WTC11 (cell line): Measurements from ENCODE around the gene GALM.

Experiments
- CREB1 ChIP-seq: sonication (generic); formaldehyde crosslinking; IDR thresholded peaks from 2 replicates; pipeline ENCODE4 v1.8.0; 2023; ENCODE audit warnings: mild to moderate bottlenecking, missing genetic modification reagents
- ESRRA ChIP-seq: sonication (generic); formaldehyde crosslinking; IDR thresholded peaks from 2 replicates; pipeline ENCODE4 v1.8.1; 2022; ENCODE audit warnings: mild to moderate bottlenecking, missing genetic modification reagents, borderline replicate concordance
- KAT7 ChIP-seq: sonication (generic); formaldehyde crosslinking; IDR thresholded peaks from 2 replicates; pipeline ENCODE4 v1.8.1; 2023; ENCODE audit warnings: missing genetic modification reagents, mild to moderate bottlenecking, borderline replicate concordance
- ZNF219 ChIP-seq: sonication (generic); formaldehyde crosslinking; IDR thresholded peaks from 2 replicates; pipeline ENCODE4 v1.8.0; 2023; ENCODE audit warnings: missing genetic modification reagents, mild to moderate bottlenecking, borderline replicate concordance
- TF ChIP-seq, protein P1 (sequence below): sonication (generic); formaldehyde crosslinking; IDR thresholded peaks from 2 replicates; pipeline ENCODE4 v1.8.1; 2022; ENCODE audit warnings: low read depth, mild to moderate bottlenecking, moderate library complexity, missing genetic modification reagents, borderline replicate concordance
- TF ChIP-seq, protein P2 (sequence below): fragments of 200-600 bp; IDR thresholded peaks from 2 replicates; pipeline ENCODE4 v1.8.0; 2022; ENCODE audit warnings: antibody characterized with exemption
- TF ChIP-seq, protein P3 (sequence below): sonication (generic); formaldehyde crosslinking; IDR thresholded peaks from 2 replicates; pipeline ENCODE4 v1.8.0; 2022; ENCODE audit warnings: mild to moderate bottlenecking, missing genetic modification reagents
- TF ChIP-seq, protein P4 (sequence below): sonication (generic); formaldehyde crosslinking; IDR thresholded peaks from 2 replicates; pipeline ENCODE4 v1.8.0; 2022; ENCODE audit warnings: mild to moderate bottlenecking, missing genetic modification reagents
- TF ChIP-seq, protein P5 (sequence below): sonication (generic); formaldehyde crosslinking; IDR thresholded peaks from 2 replicates; pipeline ENCODE4 v1.8.1; 2023; ENCODE audit warnings: mild to moderate bottlenecking, missing genetic modification reagents
- TF ChIP-seq, protein P6 (sequence below): sonication (generic); formaldehyde crosslinking; IDR thresholded peaks from 2 replicates; pipeline ENCODE4 v1.8.1; 2022; ENCODE audit warnings: mild to moderate bottlenecking, moderate library complexity, missing genetic modification reagents
- TF ChIP-seq, protein P7 (sequence below): sonication (generic); formaldehyde crosslinking; conservative IDR thresholded peaks from 2 replicates; pipeline ENCODE4 v1.8.1; 2022; ENCODE audit warnings: mild to moderate bottlenecking, missing genetic modification reagents
- TF ChIP-seq, protein P8 (sequence below): sonication (generic); formaldehyde crosslinking; IDR thresholded peaks from 2 replicates; pipeline ENCODE4 v1.8.1; 2023; ENCODE audit warnings: mild to moderate bottlenecking, missing genetic modification reagents, borderline replicate concordance

DNA sequence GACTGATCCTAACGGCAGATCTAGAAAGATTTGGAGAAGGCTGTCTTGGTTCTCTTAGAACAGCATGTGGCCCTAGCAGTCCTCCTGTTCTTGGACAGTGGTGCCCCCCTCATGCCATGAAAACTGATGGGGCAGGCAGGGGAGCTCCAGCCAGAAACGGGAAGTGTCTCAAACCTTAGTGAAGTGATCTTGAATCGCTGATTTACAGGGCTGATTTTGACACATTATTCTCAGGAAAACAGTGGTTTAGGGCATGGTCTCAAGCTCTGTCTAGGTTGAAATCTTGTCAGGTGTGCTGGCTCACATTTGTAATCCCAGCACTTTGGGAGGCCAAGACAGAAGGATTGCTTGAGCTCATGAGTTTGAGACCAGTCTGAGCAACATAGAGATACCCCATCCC is 47.4 kb downstream of the GALM start:
- TF ChIP-seq, protein P1, sequence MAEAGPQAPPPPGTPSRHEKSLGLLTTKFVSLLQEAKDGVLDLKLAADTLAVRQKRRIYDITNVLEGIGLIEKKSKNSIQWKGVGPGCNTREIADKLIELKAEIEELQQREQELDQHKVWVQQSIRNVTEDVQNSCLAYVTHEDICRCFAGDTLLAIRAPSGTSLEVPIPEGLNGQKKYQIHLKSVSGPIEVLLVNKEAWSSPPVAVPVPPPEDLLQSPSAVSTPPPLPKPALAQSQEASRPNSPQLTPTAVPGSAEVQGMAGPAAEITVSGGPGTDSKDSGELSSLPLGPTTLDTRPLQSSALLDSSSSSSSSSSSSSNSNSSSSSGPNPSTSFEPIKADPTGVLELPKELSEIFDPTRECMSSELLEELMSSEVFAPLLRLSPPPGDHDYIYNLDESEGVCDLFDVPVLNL: no peak
- TF ChIP-seq ESRRA (CRISPR knock-in tag) (no peak), ZNF219 (CRISPR knock-in tag) (no peak), KAT7 (no peak), CREB1 (no peak)
- TF ChIP-seq, protein P2, sequence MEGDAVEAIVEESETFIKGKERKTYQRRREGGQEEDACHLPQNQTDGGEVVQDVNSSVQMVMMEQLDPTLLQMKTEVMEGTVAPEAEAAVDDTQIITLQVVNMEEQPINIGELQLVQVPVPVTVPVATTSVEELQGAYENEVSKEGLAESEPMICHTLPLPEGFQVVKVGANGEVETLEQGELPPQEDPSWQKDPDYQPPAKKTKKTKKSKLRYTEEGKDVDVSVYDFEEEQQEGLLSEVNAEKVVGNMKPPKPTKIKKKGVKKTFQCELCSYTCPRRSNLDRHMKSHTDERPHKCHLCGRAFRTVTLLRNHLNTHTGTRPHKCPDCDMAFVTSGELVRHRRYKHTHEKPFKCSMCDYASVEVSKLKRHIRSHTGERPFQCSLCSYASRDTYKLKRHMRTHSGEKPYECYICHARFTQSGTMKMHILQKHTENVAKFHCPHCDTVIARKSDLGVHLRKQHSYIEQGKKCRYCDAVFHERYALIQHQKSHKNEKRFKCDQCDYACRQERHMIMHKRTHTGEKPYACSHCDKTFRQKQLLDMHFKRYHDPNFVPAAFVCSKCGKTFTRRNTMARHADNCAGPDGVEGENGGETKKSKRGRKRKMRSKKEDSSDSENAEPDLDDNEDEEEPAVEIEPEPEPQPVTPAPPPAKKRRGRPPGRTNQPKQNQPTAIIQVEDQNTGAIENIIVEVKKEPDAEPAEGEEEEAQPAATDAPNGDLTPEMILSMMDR: no peak
- TF ChIP-seq, protein P3, sequence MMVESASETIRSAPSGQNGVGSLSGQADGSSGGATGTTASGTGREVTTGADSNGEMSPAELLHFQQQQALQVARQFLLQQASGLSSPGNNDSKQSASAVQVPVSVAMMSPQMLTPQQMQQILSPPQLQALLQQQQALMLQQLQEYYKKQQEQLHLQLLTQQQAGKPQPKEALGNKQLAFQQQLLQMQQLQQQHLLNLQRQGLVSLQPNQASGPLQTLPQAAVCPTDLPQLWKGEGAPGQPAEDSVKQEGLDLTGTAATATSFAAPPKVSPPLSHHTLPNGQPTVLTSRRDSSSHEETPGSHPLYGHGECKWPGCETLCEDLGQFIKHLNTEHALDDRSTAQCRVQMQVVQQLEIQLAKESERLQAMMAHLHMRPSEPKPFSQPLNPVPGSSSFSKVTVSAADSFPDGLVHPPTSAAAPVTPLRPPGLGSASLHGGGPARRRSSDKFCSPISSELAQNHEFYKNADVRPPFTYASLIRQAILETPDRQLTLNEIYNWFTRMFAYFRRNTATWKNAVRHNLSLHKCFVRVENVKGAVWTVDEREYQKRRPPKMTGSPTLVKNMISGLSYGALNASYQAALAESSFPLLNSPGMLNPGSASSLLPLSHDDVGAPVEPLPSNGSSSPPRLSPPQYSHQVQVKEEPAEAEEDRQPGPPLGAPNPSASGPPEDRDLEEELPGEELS (CRISPR knock-in tag): no peak
- TF ChIP-seq, protein P4, sequence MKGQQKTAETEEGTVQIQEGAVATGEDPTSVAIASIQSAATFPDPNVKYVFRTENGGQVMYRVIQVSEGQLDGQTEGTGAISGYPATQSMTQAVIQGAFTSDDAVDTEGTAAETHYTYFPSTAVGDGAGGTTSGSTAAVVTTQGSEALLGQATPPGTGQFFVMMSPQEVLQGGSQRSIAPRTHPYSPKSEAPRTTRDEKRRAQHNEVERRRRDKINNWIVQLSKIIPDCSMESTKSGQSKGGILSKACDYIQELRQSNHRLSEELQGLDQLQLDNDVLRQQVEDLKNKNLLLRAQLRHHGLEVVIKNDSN (CRISPR knock-in tag): no peak
- TF ChIP-seq, protein P5, sequence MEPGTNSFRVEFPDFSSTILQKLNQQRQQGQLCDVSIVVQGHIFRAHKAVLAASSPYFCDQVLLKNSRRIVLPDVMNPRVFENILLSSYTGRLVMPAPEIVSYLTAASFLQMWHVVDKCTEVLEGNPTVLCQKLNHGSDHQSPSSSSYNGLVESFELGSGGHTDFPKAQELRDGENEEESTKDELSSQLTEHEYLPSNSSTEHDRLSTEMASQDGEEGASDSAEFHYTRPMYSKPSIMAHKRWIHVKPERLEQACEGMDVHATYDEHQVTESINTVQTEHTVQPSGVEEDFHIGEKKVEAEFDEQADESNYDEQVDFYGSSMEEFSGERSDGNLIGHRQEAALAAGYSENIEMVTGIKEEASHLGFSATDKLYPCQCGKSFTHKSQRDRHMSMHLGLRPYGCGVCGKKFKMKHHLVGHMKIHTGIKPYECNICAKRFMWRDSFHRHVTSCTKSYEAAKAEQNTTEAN (CRISPR knock-in tag): no peak
- TF ChIP-seq, protein P6, sequence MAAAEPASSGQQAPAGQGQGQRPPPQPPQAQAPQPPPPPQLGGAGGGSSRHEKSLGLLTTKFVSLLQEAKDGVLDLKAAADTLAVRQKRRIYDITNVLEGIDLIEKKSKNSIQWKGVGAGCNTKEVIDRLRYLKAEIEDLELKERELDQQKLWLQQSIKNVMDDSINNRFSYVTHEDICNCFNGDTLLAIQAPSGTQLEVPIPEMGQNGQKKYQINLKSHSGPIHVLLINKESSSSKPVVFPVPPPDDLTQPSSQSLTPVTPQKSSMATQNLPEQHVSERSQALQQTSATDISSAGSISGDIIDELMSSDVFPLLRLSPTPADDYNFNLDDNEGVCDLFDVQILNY (CRISPR knock-in tag): no peak
- TF ChIP-seq, protein P7, sequence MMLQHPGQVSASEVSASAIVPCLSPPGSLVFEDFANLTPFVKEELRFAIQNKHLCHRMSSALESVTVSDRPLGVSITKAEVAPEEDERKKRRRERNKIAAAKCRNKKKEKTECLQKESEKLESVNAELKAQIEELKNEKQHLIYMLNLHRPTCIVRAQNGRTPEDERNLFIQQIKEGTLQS: no peak
- TF ChIP-seq, protein P8, sequence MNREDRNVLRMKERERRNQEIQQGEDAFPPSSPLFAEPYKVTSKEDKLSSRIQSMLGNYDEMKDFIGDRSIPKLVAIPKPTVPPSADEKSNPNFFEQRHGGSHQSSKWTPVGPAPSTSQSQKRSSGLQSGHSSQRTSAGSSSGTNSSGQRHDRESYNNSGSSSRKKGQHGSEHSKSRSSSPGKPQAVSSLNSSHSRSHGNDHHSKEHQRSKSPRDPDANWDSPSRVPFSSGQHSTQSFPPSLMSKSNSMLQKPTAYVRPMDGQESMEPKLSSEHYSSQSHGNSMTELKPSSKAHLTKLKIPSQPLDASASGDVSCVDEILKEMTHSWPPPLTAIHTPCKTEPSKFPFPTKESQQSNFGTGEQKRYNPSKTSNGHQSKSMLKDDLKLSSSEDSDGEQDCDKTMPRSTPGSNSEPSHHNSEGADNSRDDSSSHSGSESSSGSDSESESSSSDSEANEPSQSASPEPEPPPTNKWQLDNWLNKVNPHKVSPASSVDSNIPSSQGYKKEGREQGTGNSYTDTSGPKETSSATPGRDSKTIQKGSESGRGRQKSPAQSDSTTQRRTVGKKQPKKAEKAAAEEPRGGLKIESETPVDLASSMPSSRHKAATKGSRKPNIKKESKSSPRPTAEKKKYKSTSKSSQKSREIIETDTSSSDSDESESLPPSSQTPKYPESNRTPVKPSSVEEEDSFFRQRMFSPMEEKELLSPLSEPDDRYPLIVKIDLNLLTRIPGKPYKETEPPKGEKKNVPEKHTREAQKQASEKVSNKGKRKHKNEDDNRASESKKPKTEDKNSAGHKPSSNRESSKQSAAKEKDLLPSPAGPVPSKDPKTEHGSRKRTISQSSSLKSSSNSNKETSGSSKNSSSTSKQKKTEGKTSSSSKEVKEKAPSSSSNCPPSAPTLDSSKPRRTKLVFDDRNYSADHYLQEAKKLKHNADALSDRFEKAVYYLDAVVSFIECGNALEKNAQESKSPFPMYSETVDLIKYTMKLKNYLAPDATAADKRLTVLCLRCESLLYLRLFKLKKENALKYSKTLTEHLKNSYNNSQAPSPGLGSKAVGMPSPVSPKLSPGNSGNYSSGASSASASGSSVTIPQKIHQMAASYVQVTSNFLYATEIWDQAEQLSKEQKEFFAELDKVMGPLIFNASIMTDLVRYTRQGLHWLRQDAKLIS (CRISPR knock-in tag): no peak
